Nucleus accumbens (tissue), 56 donors: ENCODE results near the gene PCDHGC4.

Experiments used
- DNase-seq, 56 donors: peaks; one replicate each; lab custom pipeline; 2025; lab: John Stamatoyannopoulos, UW

The PCDHGC4 gene

DNA sequence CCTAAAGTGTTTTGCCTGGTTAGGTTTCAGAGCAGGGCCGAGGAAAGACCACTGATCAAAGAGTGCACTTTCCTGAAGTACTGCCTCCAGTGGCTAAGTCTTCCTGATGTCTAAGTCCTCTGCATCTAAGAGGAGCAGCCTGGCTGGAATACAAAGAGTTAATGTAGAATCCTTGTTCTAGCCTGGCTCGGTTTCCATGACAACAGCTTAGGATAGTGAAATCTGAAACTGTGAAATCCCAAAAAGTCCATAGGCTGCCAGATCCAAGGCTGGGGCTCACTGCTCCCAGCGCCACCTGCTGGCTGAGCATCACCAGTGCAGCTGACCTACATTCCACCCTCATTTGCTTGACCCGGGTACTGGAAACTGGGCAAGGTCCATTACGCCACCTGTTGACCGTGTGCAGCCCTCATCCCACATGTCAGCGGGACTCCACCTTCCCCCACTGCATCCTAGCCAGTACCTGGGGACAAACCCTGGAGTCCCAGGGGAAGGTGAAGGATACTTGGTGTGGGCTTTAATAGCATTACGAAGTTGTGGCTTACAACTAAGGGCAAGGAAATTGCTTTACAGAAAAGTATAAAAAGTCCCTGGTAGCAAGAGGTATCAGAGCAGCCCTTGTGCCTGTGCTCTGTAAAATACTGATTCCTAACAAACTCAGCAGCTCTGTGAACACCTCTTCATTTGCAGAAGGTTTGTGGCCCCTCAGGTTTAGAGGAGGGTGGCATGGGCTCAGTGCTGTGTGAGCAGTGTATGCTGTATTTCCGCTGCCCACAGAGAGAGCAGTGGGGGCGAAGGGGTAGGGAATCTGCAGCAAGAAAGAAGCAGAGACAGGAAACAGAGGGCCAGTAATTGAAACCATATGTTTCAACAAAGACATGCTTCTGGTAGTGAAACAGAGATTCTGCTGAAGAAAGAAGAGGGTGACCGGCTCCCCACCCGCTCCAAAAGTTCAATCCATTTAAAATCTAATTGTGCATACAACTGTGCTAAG lies 40.1 kb downstream of the PCDHGC4 start:
- DNase-seq: peak in 54 of 56 donors; percentile 25 to 88 (median 72)

DNA sequence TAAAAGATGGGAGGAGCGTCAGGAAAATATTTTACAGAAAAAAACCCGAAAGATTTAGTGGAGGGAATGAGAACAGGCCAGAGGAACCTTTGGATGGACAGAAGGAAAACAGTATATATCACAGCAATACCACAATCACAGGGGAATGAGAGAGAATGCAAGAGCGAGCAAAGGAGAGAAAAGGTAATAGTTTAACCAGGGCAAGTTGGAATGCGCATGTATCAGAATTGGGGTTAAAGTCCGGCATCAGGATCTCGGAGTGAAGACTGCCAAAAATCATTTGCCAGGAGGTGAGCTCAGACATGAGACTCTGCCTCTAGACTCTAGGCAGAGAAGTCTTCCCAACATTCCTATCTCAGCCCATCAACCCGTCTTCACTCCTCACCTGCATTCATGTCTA lies 40.8 kb downstream of the PCDHGC4 start:
- no peak for DNase-seq

DNA sequence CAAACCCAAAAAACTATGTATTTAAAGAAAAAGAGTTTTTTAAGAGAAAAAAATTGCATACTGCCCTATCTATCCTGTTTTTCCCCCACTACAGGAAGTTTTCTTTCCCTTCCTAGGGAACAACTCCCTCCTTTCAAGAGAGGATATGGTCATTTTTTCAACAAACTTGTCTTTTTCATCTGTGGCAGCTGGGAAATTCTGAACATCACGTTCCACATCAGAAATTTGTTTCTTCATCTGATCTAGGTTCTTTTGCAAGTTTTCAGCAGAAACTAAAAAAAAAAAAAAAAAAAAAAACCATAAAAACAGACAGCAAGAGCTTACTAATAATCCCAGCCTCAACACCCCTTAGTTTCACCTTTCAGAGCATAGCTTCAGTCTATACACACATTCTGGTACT lies 42.6 kb downstream of the PCDHGC4 start:
- no peak for DNase-seq

DNA sequence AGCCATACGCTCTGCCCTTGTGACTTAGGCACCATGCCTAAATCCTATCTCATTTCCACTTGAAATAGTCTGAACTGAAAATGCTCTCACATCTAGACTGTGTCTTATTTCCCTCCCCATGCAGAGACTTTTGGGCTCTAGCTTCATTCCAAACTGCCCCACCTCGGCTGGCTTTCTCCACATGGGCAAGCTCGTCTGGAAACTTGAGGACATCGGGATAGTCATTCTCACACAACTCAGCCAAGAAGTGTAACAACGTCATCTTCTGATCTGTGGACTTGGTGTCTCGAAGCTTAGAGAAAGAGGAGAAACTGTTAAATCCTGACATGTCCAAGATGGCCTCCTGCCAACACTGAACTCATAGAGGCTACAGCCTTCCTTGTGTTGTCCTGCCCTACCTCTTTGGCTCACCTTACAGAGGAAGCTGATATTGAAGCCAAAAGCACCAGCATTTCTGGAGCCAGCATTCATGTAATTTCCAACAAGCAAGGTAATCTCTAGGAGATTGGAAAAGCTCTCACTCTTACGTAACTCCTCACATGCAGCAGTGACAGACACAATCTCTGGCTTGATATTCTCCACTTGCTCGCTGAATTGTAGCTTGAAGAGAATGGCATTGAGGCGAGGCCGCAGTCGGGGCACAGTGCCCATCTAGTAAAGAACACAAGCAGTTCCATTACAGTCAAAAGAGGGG lies 43.6 kb downstream of the PCDHGC4 start:
- DNase-seq: peak in 1 of 56 donors; percentile 22

DNA sequence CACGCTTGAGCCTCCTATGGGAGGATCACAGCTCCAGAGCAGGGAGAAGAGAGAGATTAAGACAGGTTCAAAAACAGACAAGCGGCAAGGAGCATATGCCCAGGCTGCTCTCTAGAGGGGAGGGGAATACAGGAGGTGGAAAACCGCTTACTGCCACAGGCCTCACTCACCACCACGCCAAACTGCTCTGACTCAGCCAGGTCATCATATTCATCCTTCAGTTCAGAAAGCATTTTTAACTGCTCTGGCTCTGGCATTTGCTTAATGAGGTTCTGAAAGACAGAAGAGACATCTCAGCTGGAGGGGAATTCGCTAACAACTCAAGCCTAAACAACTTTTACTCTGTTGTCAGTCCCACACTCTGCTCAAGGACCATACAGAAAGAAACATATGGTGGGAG lies 44.2 kb downstream of the PCDHGC4 start:
- DNase-seq: no peak

DNA sequence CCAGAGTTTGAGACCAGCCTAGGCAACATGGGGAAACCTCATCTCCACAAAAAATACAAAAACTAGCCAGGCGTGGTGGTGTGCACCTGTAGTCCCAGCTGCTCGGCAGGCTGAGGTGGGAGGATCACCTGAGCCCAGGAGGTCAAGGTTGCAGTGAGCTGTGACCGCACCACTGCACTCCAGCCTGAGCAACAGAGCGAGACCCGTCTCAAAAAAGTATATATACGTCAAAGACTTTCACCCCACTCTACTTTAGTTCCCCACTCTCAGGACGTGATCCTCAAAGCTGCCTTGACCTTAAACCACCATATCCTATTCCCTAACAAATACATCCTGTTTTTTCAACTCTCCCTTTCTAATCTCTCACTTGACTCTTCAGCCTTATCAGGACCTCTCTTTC lies 45.0 kb downstream of the PCDHGC4 start:
- DNase-seq: no peak

DNA sequence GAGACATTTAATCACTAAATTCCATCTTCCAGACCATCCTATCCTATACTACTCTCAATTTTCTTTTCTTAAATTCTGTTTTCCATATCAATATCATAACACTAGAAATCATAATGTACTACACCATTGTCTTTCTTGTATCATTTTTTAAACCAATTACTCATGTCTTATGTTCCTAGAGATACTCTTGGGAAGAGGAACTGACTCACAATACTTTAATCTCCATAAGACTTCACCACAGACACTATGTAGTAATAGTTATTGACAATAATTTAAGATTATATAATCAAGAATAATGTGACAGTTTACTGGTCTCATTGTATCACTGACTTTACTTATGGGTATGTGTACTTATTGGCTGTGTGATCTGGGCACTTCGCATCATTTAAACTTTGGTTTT lies 47.9 kb downstream of the PCDHGC4 start:
- no peak for DNase-seq

DNA sequence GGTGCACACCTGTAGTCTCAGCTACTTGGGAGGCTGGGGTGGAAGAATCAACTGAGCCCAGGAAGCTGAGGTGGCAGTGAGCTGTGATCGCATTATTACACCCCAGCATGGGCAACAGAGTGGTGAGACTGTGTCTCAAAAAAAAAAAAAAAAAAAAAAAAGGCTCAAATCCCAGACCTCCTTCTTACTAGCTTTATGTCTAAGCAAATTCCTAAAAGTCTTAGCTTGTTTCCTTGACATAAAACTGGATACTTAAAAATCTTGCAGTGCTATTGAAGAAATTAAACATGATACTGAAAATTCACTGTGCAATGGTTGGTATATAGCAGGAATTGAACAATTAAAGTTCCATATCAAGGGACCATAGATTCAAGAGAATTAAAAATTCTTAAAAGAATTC lies 49.1 kb downstream of the PCDHGC4 start:
- DNase-seq: no peak

DNA sequence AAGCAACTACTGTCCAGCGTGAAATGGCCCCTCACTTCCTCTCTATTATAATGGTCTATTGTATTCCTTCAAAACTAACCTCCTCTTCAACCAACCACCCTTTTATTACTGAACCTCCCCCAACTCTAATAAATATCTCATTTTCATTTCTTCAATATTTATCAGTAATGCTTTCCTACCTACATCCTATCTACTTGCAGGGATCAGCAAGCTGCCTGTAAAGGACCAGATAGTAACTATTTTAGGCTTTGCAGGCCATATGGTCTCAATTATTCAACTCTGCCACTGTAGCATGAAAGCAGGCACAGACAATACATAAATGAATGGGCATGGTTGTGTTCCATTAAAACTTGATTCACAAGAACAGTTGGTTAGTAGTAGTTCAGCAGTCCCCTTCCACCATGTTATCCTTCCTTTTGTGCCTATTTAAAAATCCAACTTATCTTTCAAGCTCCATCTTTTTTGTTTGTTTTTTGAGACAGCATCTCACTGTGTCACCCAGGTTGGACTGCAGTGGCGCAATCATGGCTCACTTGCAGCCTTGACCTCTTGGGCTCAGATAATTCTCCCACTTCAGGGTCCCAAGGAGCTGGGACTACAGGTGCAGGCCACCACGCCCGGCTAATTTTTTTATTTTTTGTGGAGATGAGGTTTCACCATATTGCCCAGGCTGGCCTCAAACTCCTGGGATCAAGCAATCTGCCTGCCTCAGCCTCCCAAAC lies 49.8 kb downstream of the PCDHGC4 start:
- no peak for DNase-seq
